ENCODE results near the gene DNM2. TPM values are rescaled to one million over a fixed set of nuclear protein-coding genes. Genes with fewer than 3 reads are reported as not detected.

Gene DNM2
- total RNA-seq, 1 donor from 2014 or later: 185 TPM

DNA sequence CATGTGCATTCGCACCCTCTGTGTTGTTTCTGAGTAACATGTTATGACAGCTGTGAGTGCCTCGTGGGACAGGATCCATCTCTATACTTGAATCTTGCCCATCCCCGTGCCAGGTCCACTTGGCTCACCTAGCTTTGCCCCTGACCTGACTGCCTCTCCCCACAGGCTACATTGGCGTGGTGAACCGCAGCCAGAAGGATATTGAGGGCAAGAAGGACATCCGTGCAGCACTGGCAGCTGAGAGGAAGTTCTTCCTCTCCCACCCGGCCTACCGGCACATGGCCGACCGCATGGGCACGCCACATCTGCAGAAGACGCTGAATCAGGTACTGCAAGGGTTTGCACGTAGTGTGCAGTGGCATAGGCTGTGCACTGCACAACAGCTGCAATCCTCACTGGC lies 64.9 kb downstream of the DNM2 start:
- Mint-ChIP-seq H3K27me3 (ENCODE audit: low read depth) (no peaks in the 10 kb centered on the region), H3K9me3 (no peaks in the 10 kb centered on the region), H3K4me1 (ENCODE audit: low read depth) (no peaks in the 10 kb centered on the region), H3K4me3 (ENCODE audit: low read depth) (no peak overlapping the region), H3K36me3 (ENCODE audit: low read depth) (peaks cover 73% of the 10 kb centered on the region), H3K27ac (no peak overlapping the region)
- no peak for DNase-seq (ENCODE audit: low spot score)
- intact Hi-C loops (cut with micrococcal nuclease): no loop called here

DNA sequence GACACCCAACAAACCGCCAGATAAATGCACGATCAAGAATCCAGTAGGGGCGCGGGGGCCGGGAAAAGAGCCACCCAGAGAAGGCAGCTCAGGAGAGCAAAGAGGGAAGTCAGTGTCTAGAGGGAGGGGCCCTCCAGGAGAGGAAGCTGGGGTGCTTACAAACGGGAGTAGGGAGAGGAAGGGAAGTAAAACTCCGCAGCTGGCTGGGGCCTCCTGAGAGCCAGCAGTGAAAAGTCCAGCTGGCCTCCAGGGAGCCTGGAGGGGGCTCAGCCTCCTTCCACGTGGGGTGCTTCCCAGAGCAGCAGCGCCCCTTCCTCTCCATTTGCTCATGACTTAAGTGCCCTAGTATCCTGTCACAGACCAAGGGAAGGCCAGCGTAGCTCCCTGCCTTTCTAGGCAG lies 66.4 kb downstream of the DNM2 start:
- peaks cover 79% of the 10 kb centered on the region for H3K36me3 Mint-ChIP-seq (ENCODE audit: low read depth)
- intact Hi-C loops (cut with micrococcal nuclease): no loop called here
- no peak for DNase-seq (ENCODE audit: low spot score)
- H3K27ac Mint-ChIP-seq: no peak overlapping the region
- no peaks in the 10 kb centered on the region for H3K27me3 Mint-ChIP-seq (ENCODE audit: low read depth)
- no peaks in the 10 kb centered on the region for H3K4me1 Mint-ChIP-seq (ENCODE audit: low read depth)
- H3K4me3 Mint-ChIP-seq (ENCODE audit: low read depth): no peak overlapping the region
- H3K9me3 Mint-ChIP-seq: no peaks in the 10 kb centered on the region

DNA sequence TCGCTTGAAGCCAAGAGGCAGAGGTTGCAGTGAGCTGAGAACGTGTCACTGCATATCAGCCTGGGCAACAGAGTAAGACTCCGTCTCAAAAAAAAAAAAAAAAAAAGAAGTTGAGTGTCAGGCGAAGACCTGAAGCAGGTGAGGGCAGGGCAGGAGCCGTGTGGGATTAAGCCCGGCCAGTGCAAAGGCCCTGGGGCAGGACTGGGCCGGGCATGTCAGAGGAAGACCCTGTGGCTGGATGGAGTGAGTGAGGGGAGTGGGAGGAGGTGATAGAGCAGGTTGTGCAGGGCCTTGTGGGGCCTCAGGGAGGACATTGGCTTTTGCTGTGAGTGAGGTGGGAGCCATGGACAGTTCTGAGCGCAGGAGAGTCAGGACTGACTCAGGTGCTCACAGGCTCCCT lies 70.3 kb downstream of the DNM2 start:
- Mint-ChIP-seq H3K27me3 (ENCODE audit: low read depth) (no peaks in the 10 kb centered on the region), H3K36me3 (ENCODE audit: low read depth) (peaks cover 57% of the 10 kb centered on the region), H3K4me3 (ENCODE audit: low read depth) (no peak overlapping the region), H3K27ac (no peak overlapping the region), H3K4me1 (ENCODE audit: low read depth) (no peaks in the 10 kb centered on the region), H3K9me3 (no peaks in the 10 kb centered on the region)
- intact Hi-C loops (cut with micrococcal nuclease): no loop called here
- no peak for DNase-seq (ENCODE audit: low spot score)

DNA sequence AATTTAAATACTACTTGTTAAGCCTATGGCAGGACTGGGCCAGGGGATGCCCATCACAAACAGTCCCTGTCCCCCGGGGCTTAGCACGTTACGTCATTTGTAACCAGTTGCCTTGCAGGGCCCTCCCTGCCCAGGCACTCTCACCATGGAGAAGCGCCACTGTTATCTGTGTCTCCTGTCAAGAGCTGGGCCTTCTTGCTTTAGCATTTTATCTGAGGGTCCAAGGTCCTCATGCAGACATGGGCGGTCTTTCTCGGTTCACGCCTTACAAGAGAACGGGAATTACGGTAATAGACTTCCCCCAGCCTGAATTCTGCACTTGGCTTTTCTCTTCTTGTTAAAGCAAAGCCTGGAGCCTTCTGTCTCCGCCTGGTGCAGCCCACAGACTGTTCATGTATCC lies 72.0 kb downstream of the DNM2 start:
- no peak overlapping the region for H3K27ac Mint-ChIP-seq
- no peak for DNase-seq (ENCODE audit: low spot score)
- H3K9me3 Mint-ChIP-seq: no peaks in the 10 kb centered on the region
- no peaks in the 10 kb centered on the region for H3K4me1 Mint-ChIP-seq (ENCODE audit: low read depth)
- no peak overlapping the region for H3K4me3 Mint-ChIP-seq (ENCODE audit: low read depth)
- no peaks in the 10 kb centered on the region for H3K27me3 Mint-ChIP-seq (ENCODE audit: low read depth)
- peaks cover 60% of the 10 kb centered on the region for H3K36me3 Mint-ChIP-seq (ENCODE audit: low read depth)
- intact Hi-C loops (cut with micrococcal nuclease): no loop called here

DNA sequence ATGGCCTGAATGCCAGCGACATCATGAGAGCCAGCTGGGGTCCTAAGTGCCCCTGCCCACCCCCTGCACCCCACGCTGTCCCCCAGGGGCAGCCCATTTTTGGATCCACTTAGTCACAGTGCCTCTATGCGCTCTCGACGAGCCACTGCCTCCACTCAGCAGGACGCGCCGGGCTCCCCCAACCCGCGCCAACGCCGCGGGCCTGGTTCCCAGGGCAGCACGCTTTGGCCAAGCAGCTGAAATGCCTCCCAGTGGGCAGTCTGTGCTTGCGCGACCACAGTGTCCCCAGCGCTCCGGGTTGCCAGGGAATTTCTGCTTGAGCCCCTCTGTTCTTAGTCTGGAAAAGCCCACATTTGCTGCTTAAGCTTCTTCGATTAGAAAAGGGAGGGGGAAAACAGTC lies 78.8 kb downstream of the DNM2 start:
- intact Hi-C loops (cut with micrococcal nuclease): loop anchor here (1.0 kb wide), 1 partner anchor 79 kb away; no protein-coding TSS in a partner anchor
- peak overlapping the region; percentile 97 for H3K27ac Mint-ChIP-seq
- peaks cover 59% of the 10 kb centered on the region for H3K36me3 Mint-ChIP-seq (ENCODE audit: low read depth)
- no peak for DNase-seq (ENCODE audit: low spot score)
- H3K4me3 Mint-ChIP-seq (ENCODE audit: low read depth): no peak overlapping the region
- H3K9me3 Mint-ChIP-seq: no peaks in the 10 kb centered on the region
- peaks cover 17% of the 10 kb centered on the region for H3K4me1 Mint-ChIP-seq (ENCODE audit: low read depth)
- no peaks in the 10 kb centered on the region for H3K27me3 Mint-ChIP-seq (ENCODE audit: low read depth)

DNA sequence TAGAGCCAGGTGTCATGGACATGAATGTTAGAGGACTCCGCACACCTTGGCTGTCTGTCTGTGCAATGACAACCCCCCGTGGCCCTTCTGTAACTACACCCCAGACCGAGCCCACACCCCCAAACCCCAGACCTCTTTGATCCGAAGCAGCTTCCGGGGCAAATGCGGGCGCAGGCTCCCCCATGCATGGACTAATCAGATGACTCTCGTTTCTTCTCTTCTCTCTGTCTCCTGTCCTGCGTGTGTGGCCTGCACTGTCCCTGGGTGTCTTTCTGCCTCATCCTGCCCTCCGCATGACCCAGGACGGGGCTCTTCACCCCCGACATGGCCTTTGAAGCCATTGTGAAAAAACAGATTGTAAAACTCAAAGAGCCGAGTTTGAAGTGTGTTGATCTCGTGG lies 79.2 kb downstream of the DNM2 start:
- peak overlapping the region; percentile 73 for H3K4me3 Mint-ChIP-seq (ENCODE audit: low read depth)
- intact Hi-C loops (cut with micrococcal nuclease): loop anchor here (1.0 kb wide), 1 partner anchor 80 kb away; no protein-coding TSS in a partner anchor
- no peaks in the 10 kb centered on the region for H3K9me3 Mint-ChIP-seq
- no peaks in the 10 kb centered on the region for H3K27me3 Mint-ChIP-seq (ENCODE audit: low read depth)
- H3K36me3 Mint-ChIP-seq (ENCODE audit: low read depth): peaks cover 59% of the 10 kb centered on the region
- DNase-seq (ENCODE audit: low spot score): no peak
- H3K4me1 Mint-ChIP-seq (ENCODE audit: low read depth): peaks cover 17% of the 10 kb centered on the region
- peak overlapping the region; percentile 97 for H3K27ac Mint-ChIP-seq

DNA sequence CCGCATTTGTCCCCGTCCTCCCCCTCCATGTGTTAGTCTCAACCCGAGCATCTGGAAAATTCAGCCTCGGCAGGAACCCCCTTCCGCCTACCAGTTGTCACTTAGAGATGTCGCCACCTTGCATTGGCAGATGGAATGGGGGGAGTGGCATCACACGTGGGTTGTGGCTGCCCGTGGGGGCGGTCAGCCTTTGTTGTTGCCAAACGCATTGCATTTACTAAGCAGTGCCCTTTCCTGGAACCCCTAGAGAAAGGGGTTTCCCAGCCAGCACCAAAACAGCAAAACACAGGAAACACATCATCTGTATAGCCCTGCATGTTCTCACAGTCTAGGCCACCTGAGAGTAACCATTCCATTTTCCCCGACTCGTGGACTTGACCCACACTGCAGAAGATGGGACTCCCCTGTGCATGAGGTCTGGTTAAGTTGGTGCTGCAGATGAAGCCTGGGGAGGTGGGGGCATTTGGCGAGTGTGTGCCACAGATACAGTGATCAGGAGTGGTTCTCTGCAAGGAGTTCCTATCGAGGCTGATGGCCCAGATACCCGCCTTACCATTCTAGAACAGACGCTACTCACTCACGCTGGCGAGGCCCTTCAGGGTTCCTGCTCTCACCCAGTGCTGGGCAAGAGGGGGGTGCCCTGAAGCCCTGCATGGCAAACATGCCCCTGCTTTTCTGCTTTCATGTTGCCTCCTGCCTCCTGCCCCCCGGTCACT lies 79.8 kb downstream of the DNM2 start:
- intact Hi-C loops (cut with micrococcal nuclease): loop anchor here (1.0 kb wide), 1 partner anchor 80 kb away; no protein-coding TSS in a partner anchor
- peaks cover 61% of the 10 kb centered on the region for H3K36me3 Mint-ChIP-seq (ENCODE audit: low read depth)
- peak overlapping the region; percentile 97 for H3K27ac Mint-ChIP-seq
- H3K4me3 Mint-ChIP-seq (ENCODE audit: low read depth): peak overlapping the region; percentile 73
- no peaks in the 10 kb centered on the region for H3K9me3 Mint-ChIP-seq
- H3K27me3 Mint-ChIP-seq (ENCODE audit: low read depth): no peaks in the 10 kb centered on the region
- H3K4me1 Mint-ChIP-seq (ENCODE audit: low read depth): peaks cover 17% of the 10 kb centered on the region
- DNase-seq (ENCODE audit: low spot score): peak; percentile 73

DNA sequence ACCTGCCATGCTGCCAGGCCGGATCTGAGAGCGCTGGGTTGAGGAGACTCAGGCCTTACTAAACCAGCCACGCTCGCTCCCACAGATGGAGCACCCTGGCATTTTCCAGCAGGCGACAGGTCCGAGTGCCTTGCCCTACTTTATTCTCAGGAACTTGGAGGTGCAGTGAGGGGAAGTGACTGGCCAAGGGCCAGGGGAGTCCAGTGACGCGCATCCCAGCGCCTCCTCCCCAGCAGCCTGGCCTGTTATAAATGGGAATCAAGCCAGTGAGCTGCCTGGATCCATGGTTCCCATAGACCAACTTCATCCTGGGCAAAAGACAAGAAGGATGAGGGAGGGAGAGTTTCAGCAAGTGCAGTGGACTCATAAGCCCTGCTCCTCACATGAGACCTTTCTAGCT lies 82.6 kb downstream of the DNM2 start:
- intact Hi-C loops (cut with micrococcal nuclease): no loop called here
- no peaks in the 10 kb centered on the region for H3K27me3 Mint-ChIP-seq (ENCODE audit: low read depth)
- peaks cover 17% of the 10 kb centered on the region for H3K4me1 Mint-ChIP-seq (ENCODE audit: low read depth)
- no peak for DNase-seq (ENCODE audit: low spot score)
- H3K36me3 Mint-ChIP-seq (ENCODE audit: low read depth): peaks cover 62% of the 10 kb centered on the region
- H3K4me3 Mint-ChIP-seq (ENCODE audit: low read depth): no peak overlapping the region
- H3K27ac Mint-ChIP-seq: no peak overlapping the region
- no peaks in the 10 kb centered on the region for H3K9me3 Mint-ChIP-seq

DNA sequence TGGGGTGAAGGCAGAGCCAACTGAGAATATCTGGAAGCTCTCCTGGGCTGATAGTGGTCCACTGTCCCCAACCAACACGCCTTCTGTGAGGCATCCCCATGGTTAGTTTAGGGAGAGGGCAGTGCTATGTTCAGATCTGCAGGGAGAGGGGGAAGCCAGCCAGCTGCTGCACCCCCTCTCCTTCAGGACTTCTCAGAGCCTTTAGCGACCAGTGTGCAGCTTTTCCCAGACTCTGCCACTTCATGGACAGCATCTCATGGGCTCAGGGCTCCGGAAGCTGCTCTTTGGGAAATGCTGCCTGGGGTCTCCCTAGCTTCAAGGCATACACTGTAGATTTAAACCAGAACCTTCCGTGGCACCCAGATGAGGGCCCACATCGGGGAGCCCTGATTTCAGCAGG lies 84.6 kb downstream of the DNM2 start:
- intact Hi-C loops (cut with micrococcal nuclease): no loop called here
- Mint-ChIP-seq H3K4me1 (ENCODE audit: low read depth) (peaks cover 11% of the 10 kb centered on the region), H3K27me3 (ENCODE audit: low read depth) (no peaks in the 10 kb centered on the region), H3K36me3 (ENCODE audit: low read depth) (peaks cover 60% of the 10 kb centered on the region), H3K4me3 (ENCODE audit: low read depth) (no peak overlapping the region), H3K27ac (no peak overlapping the region), H3K9me3 (no peaks in the 10 kb centered on the region)
- no peak for DNase-seq (ENCODE audit: low spot score)

DNA sequence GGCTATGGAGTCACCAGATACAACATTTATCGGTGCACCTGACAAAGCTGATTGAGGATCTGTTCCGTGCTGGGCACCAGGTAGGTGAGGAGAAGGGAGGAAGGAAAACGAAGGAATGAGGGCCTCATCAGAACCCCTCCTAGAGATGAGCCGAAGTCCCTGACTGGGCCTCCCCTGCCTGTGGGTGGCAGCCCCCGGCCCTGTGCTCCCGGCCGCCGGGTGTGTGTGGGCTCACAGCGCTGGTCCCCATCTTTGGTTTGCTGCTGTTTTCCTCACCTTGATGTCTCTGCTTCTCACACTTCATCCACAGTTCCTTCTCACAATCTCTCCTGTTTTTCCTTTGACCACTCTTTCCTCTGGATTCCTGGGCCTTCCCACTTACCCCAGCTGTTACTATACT lies 85.4 kb downstream of the DNM2 start:
- peaks cover 8% of the 10 kb centered on the region for H3K4me1 Mint-ChIP-seq (ENCODE audit: low read depth)
- H3K27me3 Mint-ChIP-seq (ENCODE audit: low read depth): no peaks in the 10 kb centered on the region
- intact Hi-C loops (cut with micrococcal nuclease): no loop called here
- peaks cover 60% of the 10 kb centered on the region for H3K36me3 Mint-ChIP-seq (ENCODE audit: low read depth)
- no peak for DNase-seq (ENCODE audit: low spot score)
- no peaks in the 10 kb centered on the region for H3K9me3 Mint-ChIP-seq
- H3K27ac Mint-ChIP-seq: no peak overlapping the region
- H3K4me3 Mint-ChIP-seq (ENCODE audit: low read depth): no peak overlapping the region

DNA sequence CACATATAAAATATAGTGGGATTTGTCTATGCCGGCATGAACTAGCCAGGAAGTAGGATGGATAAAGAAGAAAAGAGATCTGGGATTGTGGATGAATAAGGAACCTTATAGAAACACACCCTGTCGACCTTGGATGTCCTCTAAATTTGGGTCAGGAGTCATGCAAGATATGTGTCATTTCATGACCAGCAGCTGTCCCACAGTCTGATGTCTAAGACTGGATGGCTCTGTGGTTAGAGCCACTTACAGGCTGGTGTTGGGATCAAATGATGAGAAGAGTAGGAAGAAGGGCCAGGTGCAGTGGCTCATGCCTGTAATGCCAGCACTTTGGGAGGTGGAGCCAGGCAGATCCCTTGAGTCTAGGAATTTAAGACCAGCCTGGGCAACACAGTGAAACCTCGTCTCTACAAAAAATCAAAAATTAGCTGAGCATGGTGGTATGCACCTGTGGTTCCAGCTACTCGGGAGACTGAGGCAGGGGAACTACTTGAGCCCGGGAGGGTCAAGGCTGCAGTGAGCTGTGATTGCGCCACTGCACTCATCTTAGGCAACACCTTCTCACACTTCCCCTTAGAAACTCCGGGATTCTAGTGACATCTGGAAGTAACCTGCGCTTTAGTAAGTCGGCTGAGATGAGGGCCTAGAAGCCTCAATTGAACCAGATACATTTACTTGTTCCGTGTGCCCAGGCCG lies 87.3 kb downstream of the DNM2 start:
- H3K27me3 Mint-ChIP-seq (ENCODE audit: low read depth): no peaks in the 10 kb centered on the region
- peaks cover 16% of the 10 kb centered on the region for H3K4me1 Mint-ChIP-seq (ENCODE audit: low read depth)
- DNase-seq (ENCODE audit: low spot score): no peak
- no peak overlapping the region for H3K4me3 Mint-ChIP-seq (ENCODE audit: low read depth)
- peak overlapping the region; percentile 31 for H3K27ac Mint-ChIP-seq
- intact Hi-C loops (cut with micrococcal nuclease): no loop called here
- no peaks in the 10 kb centered on the region for H3K9me3 Mint-ChIP-seq
- H3K36me3 Mint-ChIP-seq (ENCODE audit: low read depth): peaks cover 68% of the 10 kb centered on the region

DNA sequence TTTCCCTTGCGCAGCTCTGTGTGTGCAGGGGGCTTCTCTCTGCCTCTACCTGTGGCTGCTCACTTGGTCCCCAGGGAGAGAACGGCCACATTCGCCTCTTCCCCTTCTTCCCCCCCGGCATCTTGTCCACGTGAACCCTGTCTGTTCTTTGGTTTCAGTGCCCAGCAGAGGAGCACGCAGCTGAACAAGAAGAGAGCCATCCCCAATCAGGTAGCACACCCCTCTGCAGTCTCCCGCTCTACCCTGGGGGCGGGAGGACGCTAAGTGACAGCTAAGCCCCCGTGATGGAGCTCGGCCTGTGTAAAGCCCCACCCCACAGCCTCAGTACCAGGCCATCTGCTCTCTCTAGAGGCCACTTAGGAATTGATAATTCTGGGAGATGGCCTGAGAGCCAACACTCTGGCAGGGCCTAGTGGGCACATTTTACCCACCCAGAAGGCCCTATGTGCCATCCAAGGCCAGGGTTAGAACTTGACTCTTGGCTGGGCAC lies 87.9 kb downstream of the DNM2 start:
- Mint-ChIP-seq H3K27ac (no peak overlapping the region), H3K9me3 (no peaks in the 10 kb centered on the region), H3K4me1 (ENCODE audit: low read depth) (peaks cover 16% of the 10 kb centered on the region), H3K27me3 (ENCODE audit: low read depth) (no peaks in the 10 kb centered on the region), H3K36me3 (ENCODE audit: low read depth) (peaks cover 64% of the 10 kb centered on the region), H3K4me3 (ENCODE audit: low read depth) (no peak overlapping the region)
- no peak for DNase-seq (ENCODE audit: low spot score)
- intact Hi-C loops (cut with micrococcal nuclease): no loop called here

DNA sequence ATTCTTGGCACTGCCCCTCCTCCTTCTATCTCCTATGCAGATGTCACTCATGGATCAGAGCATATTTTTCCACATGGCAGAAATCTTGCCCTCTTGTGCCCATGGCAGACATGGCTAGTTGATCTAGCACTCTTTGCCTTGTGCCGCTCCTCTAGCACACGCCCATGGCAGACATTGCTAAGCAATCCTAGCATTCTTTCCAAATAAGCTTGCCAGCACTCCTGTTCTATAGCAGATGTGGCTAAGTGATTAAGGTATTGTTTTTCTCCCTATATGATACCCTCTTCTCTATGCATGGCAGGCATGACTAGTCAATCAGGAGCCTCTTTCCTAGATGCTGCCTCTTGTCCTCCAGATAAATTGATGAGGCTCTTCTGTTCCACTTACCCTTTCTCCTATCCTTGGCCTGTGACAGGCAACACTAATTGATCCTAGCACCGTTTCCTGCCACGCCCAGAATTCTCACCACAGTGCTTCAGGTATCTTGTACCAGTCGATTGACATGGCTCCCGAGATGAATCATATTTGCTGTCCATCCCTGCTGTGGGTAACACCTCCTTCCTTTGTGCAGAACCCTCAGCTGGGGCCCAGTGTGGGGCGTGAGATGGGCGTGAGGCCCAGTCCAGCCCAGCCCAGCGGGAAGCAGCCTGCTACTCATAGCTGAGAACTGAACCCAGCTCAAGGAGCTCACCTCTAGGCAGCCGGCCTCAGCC lies 91.2 kb downstream of the DNM2 start:
- Mint-ChIP-seq H3K27ac (peak overlapping the region; percentile 65), H3K36me3 (ENCODE audit: low read depth) (peaks cover 54% of the 10 kb centered on the region), H3K4me3 (ENCODE audit: low read depth) (no peak overlapping the region), H3K9me3 (no peaks in the 10 kb centered on the region), H3K27me3 (ENCODE audit: low read depth) (no peaks in the 10 kb centered on the region), H3K4me1 (ENCODE audit: low read depth) (peaks cover 21% of the 10 kb centered on the region)
- peak; percentile 24 for DNase-seq (ENCODE audit: low spot score)
- intact Hi-C loops (cut with micrococcal nuclease): no loop called here

All from activated T-helper 2 cell treated with anti-CD3 and anti-CD28 coated beads, Interferon-gamma antibody, Interleukin-2, Interleukin-4, amounts not matched to agents 10 μg/mL and 5 μg/mL and 100 μg/mL, durations not matched to agents 14 hours and 24 hours and 36 hours (primary cell).